Muscle layer of duodenum (tissue), 2 donors: Measurements from ENCODE around the gene CARHSP1.
"Not testable (repeated sequence)": the region's sequence is repeated elsewhere in the genome, so short reads cannot be mapped to it uniquely, and the experiment has no call there.

Experiments
- H3K27ac ChIP-seq: one replicate; pipeline ENCODE4 v1.7.0; 2013; ENCODE audit warnings: mild to moderate bottlenecking, low read length
- H3K27me3 ChIP-seq: one replicate; pipeline ENCODE4 v1.7.0; 2013; ENCODE audit warnings: low read depth, mild to moderate bottlenecking, control low read depth, low read length
- H3K36me3 ChIP-seq, 2 donors: one replicate each; pipeline ENCODE4 v1.7.0; 2013; ENCODE audit warnings: low read length in 2 of 2, control low read depth in 1 of 2, mild to moderate bottlenecking in 1 of 2; ENCODE audit not compliant: insufficient read depth in 2 of 2, control insufficient read depth in 1 of 2
- H3K4me1 ChIP-seq, 2 donors: one replicate each; pipeline ENCODE4 v1.7.0; 2013; ENCODE audit warnings: low read length in 2 of 2, mild to moderate bottlenecking in 2 of 2, control low read depth in 1 of 2, moderate library complexity in 1 of 2; ENCODE audit not compliant: insufficient read depth in 2 of 2, control insufficient read depth in 1 of 2
- H3K4me3 ChIP-seq, 2 donors: one replicate each; pipeline ENCODE4 v1.7.0; 2013; ENCODE audit warnings: low read length in 2 of 2, low read depth in 1 of 2, mild to moderate bottlenecking in 1 of 2
- H3K9me3 ChIP-seq, 2 donors: one replicate each; pipeline ENCODE4 v1.7.0; 2013; ENCODE audit warnings: low read length in 2 of 2, control low read depth in 1 of 2, mild to moderate bottlenecking in 1 of 2; ENCODE audit not compliant: control insufficient read depth in 1 of 2
- donor health status: healthy.

CARHSP1 gene

DNA sequence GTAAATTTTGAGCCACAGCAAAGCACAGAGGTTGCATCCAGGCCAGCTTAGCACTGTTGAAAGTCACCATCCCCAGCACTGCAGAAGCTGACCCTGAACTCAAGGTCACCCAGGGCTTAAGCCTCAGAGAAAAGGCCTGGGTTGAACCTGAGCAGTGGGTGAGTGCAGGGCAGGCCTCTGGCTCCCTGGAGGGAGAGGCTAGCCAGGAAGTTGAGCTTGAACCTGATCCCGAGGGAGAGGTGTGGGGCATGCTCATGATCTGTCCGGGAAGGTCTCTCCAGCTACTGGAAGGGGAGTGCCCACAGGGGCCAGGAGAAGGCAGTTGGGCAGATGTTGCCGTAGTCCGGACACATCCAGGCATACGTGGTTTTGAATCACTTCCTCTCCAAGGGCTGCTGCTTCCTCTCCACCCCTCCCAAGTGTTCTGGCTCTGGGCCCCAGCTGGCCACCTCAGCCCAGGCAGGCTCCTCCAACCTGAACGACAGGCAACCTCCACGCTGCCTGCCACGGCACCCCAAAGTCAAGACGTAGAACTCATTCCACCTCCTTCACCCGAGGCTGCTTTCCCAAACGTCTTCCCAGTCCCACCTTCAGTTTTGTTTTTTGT lies 18.4 kb downstream of the CARHSP1 start:
- Histone ChIP-seq H3K4me1 (peaks cover 0 to 3% of the 10 kb centered on the region in 2 donors), H3K27ac (no peak overlapping the region), H3K36me3 (peaks cover 33 to 43% of the 10 kb centered on the region in 2 donors), H3K9me3 (no peaks in the 10 kb centered on the region), H3K4me3 (no peak overlapping the region), H3K27me3 (no peaks in the 10 kb centered on the region)

- Histone ChIP-seq H3K27ac (no peak overlapping the region), H3K36me3 (peaks cover 25 to 34% of the 10 kb centered on the region in 2 donors), H3K4me3 (no peak overlapping the region), H3K27me3 (no peaks in the 10 kb centered on the region), H3K4me1 (peaks cover 0 to 3% of the 10 kb centered on the region in 2 donors), H3K9me3 (no peaks in the 10 kb centered on the region)
Measured at GRCh38 chr16:8849411-8850011, 19.3 kb downstream of the CARHSP1 start.

GRCh38 chr16:8848939-8849391 lies 19.8 kb downstream of the CARHSP1 start:
- no peaks in the 10 kb centered on the region for H3K9me3 ChIP-seq
- H3K27me3 ChIP-seq, result no peaks in the 10 kb centered on the region
- peaks cover 0 to 3% of the 10 kb centered on the region in 2 donors for H3K4me1 ChIP-seq
- H3K4me3 ChIP-seq, result no peak overlapping the region
- H3K36me3 ChIP-seq, result peaks cover 25 to 30% of the 10 kb centered on the region in 2 donors
- H3K27ac ChIP-seq, result no peak overlapping the region

- H3K27ac ChIP-seq, result no peak overlapping the region
Measured at GRCh38 chr16:8848231-8848938, 20.4 kb downstream of the CARHSP1 start.

DNA sequence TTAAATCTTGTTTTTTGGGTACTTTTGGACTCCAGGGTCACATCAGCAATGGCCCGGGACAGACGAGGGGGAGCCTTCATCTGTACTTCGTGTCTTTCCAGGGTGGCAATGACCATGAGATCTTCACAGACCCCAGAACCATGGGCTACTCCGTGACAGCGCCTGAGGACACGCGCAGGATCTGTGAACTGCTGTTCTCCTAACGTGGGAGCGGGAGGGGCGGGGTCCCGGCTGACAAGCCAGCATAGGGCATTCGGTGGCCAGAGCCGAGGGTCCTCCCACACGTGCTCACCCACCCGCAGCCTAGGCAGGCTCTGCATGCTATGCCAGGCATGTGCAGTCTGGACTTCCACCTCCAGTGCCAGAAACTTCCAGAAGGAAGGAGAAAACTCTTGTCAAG lies 21.2 kb downstream of the CARHSP1 start:
- Histone ChIP-seq H3K27ac (no peak overlapping the region), H3K36me3 (peaks cover 16 to 21% of the 10 kb centered on the region in 2 donors), H3K27me3 (no peaks in the 10 kb centered on the region), H3K4me1 (peaks cover 0 to 3% of the 10 kb centered on the region in 2 donors), H3K9me3 (no peaks in the 10 kb centered on the region), H3K4me3 (no peak overlapping the region)

More at GRCh38 chr16:8848231-8848938, 20.4 kb downstream of the CARHSP1 start:
- Histone ChIP-seq H3K27me3 (no peaks in the 10 kb centered on the region), H3K4me1 (peaks cover 0 to 3% of the 10 kb centered on the region in 2 donors), H3K36me3 (peaks cover 23 to 26% of the 10 kb centered on the region in 2 donors), H3K4me3 (no peak overlapping the region), H3K9me3 (no peaks in the 10 kb centered on the region)

DNA sequence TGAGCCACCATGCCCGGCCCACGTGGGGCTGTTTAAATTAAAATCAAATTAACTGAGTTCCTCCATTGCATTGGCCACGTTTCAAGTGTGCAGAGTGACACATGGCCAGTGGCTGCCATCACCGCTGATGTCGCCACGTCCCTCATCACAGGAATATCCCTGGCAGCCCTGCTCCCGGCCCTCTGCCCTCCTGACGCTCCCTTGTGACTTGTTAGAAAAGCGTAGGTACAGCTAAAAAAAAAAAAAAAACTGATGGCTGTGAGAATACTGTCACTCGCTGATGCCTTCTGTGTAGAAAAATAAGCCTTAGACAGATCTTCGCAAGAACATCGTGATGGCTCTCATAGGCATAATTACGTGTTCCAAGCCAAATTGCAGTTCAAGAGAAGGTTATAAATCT lies 21.7 kb downstream of the CARHSP1 start:
- Histone ChIP-seq H3K4me3 (no peak overlapping the region), H3K9me3 (no peaks in the 10 kb centered on the region), H3K4me1 (peaks cover 0 to 3% of the 10 kb centered on the region in 2 donors), H3K36me3 (peaks cover 13 to 21% of the 10 kb centered on the region in 2 donors), H3K27ac (no peak overlapping the region), H3K27me3 (no peaks in the 10 kb centered on the region)

GRCh38 chr16:8846401-8846932 lies 22.3 kb downstream of the CARHSP1 start:
- Histone ChIP-seq H3K27me3 (no peaks in the 10 kb centered on the region), H3K27ac (no peak overlapping the region), H3K9me3 (no peaks in the 10 kb centered on the region), H3K4me1 (peaks cover 0 to 3% of the 10 kb centered on the region in 2 donors), H3K36me3 (peaks cover 13 to 21% of the 10 kb centered on the region in 2 donors), H3K4me3 (no peak overlapping the region)

GRCh38 chr16:8845699-8846298 lies 23.0 kb downstream of the CARHSP1 start:
- Histone ChIP-seq H3K27ac (no peak overlapping the region), H3K4me3 (no peak overlapping the region), H3K4me1 (peaks cover 0 to 3% of the 10 kb centered on the region in 2 donors), H3K27me3 (no peaks in the 10 kb centered on the region), H3K9me3 (no peaks in the 10 kb centered on the region), H3K36me3 (peaks cover 13 to 21% of the 10 kb centered on the region in 2 donors)

DNA sequence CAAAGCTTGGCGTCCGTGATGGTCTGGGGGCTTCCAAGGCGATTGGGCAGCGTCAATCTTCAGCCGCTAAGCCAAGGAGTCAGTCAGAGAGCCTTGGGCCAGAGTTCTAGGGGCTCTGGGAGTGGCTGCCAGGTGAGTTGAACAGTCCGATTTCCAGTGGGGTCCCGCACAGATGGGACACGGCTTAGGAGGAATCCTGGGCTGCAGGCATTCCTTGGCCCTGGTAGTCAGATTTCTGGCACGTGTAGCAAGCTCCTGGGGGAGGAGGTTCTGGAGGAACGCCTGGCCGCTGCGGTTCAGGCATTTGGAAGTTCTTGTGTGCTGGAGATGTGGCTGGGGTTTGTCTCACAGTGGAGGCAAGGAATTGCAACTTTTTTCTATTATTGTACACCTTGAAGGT lies 25.5 kb downstream of the CARHSP1 start:
- not testable (repeated sequence) for H3K27me3 ChIP-seq, H3K4me3 ChIP-seq, H3K27ac ChIP-seq, H3K4me1 ChIP-seq, H3K9me3 ChIP-seq, H3K36me3 ChIP-seq

- not testable (repeated sequence) for H3K27ac ChIP-seq, H3K36me3 ChIP-seq, H3K4me3 ChIP-seq, H3K27me3 ChIP-seq, H3K9me3 ChIP-seq, H3K4me1 ChIP-seq
Measured at GRCh38 chr16:8842016-8842415, 26.8 kb downstream of the CARHSP1 start.

- H3K36me3 ChIP-seq, H3K4me1 ChIP-seq, H3K27ac ChIP-seq, H3K4me3 ChIP-seq, H3K9me3 ChIP-seq, H3K27me3 ChIP-seq: not testable (repeated sequence)
Measured at GRCh38 chr16:8837594-8837993, 31.2 kb downstream of the CARHSP1 start.
